HG02852 (cell line): ENCODE measurements around the gene CAPN12.

Experiments used
- ATAC-seq: cut with Tn5 transposase; IDR thresholded peaks from one replicate; pipeline ENCODE4 v1.9.1; 2021; ENCODE audit warnings: mild to moderate bottlenecking, moderate library complexity; ENCODE audit not compliant: unreplicated experiment

The CAPN12 gene

GRCh38 chr19:38739440-38740256 is 4.6 kb downstream of the CAPN12 start:
- ATAC-seq, result no peak

DNA sequence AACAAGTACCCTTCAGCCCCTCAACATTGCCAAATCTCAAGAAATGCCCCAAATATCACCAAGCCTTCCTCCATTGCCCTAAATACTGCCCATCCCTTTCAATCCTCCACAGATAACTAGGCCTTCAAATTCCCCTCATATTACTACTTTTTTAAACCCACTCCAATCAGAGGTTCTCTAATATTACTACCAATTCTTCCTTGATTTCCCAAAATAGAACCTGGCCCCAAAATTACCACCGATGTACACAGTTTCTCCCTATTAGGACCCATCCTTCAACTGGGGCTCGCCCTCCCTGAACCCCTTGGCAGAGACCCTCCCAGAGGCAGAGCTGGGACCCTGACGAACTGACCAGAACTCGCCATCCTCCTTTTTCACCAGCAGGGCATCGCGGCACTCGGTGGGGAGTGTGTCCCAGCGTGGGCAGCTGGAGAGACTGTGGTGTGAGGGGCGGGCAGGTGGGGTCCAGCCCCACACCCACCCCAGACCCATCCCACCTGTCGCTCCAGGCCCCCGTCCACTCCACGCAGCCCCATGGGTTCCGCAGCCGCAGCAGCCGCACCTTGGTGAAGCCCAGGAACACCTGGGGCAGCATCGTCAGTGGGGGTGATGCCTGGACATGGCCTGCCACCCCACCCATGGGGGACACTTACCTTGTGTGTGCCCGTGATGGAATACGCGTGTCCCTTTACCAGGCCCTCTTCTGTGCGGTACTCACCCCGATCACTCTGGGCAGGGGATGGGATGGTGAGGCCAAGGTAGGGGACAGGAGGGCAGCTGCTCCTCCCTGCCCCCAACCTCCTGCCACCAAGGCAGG is 6.1 kb downstream of the CAPN12 start:
- no peak for ATAC-seq

GRCh38 chr19:38737281-38737865 is 6.9 kb downstream of the CAPN12 start:
- no peak for ATAC-seq

DNA sequence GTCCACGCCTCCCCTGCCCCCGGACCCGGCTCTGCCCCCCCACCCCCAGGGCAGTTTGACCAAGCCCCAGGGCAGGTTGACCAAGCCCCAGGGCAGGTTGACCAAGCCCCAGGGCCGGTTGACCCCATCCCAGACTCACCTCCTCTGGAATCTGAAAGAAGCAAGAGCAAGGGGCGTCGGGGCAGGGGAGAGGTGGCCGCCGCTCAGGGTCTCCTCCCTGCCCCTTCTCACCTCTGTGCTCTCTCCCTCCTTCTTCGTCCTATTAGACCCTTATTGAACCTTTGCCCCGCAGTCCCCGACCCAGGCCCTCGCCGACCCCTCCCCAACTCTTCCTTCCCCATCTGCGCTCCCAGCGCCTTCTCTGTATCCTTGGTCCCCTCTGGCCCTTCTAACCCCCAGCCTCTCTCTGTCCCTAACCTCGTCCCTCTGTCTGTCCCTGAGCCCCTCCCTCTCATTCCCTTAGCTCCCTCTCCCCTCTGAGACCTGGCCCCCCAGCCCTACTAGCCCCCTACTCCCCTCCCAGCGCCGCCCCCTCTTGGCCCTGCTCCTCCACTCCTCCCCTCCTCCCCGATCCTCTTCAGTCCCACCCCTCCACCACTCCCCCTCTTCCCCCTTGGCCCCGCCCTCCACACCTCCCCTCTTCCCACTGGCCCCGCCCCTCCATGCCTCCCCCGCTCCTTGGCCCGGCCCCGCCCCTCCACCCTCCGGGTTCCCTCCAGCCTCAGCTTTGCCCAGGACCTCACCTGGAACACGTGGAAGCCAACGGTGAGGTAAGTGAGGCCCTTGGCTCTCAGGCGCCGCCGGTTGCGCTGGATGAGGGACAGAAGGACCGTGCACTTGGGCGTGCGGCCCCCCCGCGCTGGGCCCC is 7.6 kb downstream of the CAPN12 start:
- ATAC-seq, result no peak

DNA sequence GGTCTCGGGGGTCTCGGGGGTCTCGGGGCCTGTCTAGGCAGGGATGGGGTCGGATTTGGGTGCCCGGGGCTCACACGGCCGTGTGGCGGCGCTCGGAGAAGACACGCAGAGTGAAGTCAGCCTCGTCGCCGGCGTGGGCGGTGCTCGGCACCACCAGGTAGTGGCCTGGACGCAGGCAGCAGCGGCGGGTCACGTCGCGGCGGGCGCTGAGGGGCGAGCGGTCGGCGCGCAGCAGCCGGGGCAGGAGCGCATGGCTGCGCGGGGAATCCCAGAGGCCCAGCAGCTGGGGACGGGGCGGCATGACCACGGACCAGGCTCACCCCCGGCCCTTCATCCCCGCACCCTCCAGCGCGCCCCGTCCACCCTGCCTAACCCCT is 8.2 kb downstream of the CAPN12 start:
- ATAC-seq, result no peak

- ATAC-seq, result no peak
These were observed 9.0 kb downstream of the CAPN12 start for GRCh38 chr19:38735257-38735686.

- no peak for ATAC-seq
These were observed 9.6 kb downstream of the CAPN12 start for GRCh38 chr19:38734426-38735256.

DNA sequence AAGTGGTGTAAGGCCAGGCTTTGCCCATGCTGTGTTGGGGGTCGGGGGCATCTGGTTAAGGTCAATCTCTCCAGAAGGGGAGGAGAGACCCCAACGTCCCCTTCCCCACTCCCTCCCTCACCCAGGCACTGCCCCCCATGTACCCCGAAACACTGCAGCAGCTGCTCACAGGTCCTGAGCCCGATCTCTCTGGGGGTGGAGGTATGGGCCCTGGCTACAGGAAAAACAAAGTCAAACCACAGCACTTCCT is 10.2 kb downstream of the CAPN12 start:
- ATAC-seq, result no peak

DNA sequence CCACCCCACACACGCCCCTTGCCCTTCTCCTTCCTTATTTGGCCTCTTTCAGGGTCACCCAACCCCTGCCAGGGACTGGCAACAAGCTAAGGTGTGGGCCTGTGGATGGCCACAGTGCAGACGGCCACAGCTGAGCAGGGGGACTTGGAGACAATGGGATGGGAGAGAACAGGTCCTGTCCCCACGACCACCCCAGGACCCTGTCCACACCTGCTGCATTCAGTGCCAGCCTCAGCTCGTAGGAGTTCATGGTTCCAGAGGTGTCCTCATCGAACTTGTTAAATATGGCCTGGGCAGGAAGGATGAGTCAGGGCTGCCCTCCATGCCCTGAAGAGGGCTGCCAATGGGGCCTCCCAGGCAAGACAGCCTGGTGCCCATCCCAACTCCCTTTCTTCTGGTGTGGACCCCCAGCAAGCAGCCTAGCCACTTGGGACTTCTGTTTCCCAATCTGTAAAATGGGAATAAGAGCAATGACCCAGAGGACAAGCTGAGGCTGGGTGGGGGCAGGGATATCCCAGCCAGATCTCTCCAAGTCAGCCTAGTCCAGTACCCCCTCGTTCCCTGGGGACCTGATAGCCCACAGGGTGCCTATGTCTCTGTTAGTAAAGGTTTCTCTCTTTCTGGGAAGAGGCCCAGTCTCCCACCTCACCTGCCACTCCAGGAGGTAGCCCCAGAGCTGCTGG is 10.6 kb downstream of the CAPN12 start:
- no peak for ATAC-seq

- ATAC-seq, result no peak
These were observed 11.1 kb downstream of the CAPN12 start for GRCh38 chr19:38733241-38733492.

GRCh38 chr19:38731654-38732301 is 12.5 kb downstream of the CAPN12 start:
- no peak for ATAC-seq

- no peak for ATAC-seq
These were observed 13.3 kb downstream of the CAPN12 start for GRCh38 chr19:38730731-38731589.

DNA sequence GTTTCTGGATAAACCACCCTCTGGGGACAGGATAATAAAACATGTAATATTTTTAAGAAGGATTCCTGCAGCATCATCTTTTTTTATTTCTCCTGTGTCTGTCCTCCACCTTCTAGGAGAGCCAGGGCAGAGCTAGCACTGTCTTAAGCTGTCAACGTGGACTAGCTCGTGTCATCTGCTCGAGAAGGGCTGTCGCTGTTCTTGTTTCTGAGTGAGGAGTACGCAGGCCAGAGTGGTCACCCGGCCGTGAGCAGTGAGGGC is 13.9 kb downstream of the CAPN12 start:
- ATAC-seq, result no peak

DNA sequence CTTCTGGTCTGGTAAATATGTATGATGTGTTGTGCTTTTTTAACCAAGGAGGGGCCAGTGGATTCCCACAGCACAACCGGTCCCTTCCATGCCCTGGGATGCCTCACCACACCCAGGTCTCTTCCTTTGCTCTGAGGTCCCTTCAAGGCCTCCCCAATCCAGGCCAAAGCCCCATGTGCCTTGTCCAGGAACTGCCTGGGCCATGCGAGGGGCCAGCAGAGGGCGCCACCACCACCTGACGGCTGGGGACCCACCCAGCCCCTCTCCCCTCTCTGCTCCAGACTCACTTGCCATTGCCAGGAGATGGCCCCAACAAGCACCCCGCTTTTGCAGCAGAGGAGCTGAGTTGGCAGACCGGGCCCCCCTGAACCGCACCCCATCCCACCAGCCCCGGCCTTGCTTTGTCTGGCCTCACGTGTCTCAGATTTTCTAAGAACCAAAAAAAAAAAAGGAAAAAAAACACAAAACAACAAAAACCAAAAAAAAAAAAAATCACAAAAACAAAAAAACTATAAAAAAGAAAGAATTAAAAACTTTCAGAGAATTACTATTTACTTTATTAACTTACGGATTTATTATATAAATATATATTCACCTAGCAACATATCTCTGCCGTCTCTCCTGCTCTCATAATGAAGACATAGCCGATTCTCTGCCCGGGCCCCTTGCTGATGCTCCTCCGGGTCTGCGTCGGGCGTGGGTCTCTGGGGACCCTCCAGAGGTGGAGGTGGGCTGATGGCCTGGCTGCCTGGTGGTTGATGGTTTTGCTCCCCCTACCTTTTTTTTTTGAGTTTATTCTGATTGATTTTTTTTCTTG is 14.4 kb downstream of the CAPN12 start:
- no peak for ATAC-seq

DNA sequence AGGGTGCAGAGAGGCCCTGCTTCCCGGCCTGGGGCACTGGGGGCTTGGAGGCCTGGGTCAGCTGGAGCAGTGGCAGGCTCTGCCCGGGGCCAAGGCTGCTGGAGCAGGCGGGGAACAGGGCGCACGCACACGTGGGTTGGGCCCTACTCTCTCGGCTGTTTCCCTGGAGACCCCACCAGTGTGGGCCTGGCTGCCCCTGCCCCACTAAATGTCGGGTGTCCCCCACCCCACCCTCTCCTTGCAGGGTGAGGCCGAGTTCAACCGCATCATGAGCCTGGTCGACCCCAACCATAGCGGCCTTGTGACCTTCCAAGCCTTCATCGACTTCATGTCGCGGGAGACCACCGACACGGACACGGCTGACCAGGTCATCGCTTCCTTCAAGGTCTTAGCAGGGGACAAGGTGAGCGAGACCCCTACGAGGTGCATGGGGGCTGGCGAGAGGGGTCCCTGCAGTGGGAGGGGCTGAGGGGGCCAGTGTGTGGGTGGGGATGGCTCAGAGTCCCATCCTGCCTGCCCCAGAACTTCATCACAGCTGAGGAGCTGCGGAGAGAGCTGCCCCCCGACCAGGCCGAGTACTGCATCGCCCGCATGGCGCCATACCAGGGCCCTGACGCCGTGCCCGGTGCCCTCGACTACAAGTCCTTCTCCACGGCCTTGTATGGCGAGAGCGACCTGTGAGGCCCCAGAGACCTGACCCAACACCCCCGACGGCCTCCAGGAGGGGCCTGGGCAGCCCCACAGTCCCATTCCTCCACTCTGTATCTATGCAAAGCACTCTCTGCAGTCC is 15.3 kb downstream of the CAPN12 start:
- no peak for ATAC-seq

DNA sequence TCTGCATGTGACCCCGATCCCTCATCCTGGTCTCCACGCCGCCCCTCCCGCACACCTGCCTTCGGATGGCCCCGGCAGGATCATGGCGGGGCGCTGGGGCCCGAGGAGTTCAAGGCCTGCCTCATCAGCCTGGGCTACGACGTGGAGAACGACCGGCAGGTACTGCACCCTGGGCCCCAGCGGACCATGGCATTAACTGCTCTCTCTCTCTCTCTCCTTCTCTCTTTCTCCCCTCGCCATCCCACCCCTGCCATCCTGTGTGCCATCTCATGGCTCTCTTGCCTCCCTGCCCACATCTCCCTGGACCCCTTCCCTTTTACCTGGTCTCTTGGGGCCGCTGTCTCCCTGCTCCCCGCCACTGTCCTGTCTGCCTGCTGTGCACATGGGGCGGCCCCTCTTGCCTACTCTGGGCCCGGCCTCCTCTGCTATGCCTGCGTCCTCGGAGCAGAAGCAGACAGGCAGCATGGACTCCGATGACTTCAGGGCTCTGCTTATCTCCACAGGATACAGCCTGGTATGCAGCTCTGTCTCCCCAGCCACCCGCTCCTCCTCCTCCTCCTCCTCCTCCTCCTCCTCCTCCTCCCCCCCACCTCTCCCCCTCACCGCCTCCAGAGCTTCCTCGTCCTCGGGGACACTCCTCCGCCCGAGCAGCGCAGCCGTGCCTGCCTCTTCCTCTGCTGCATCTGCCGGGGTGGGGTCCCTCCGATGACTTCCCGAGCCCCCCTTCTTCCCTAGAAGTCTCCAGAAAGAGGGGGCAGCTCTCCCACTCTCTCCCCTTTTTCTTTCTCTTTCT is 16.2 kb downstream of the CAPN12 start:
- no peak for ATAC-seq
